Fibroblast of skin of back (primary cell): ENCODE results near the gene SKAP1. TPM values are rescaled to one million over a fixed set of nuclear protein-coding genes. Genes with fewer than 3 reads are reported as not detected.
"Not testable (repeated sequence)": the region's sequence is repeated elsewhere in the genome, so short reads cannot be mapped to it uniquely, and the experiment has no call there.

ENCODE experiments used
- DNase-seq: peaks from one replicate; pipeline ENCODE4 v3.0.0-alpha.2; 2013
- polyA plus RNA-seq, 2 experiments: library from polyadenylated mRNA; unstranded; fragments of 120-200 nt; gene quantifications; one replicate each; pipeline ENCODE4 v1.2.1, GENCODE V29; 2013; ENCODE audit not compliant: insufficient read length in 2 of 2

Gene SKAP1
- not detected for polyA plus RNA-seq (2013, experiment 1 of 2; ENCODE audit: insufficient read length)
- not detected for polyA plus RNA-seq (2013, experiment 2 of 2; ENCODE audit: insufficient read length)

DNA sequence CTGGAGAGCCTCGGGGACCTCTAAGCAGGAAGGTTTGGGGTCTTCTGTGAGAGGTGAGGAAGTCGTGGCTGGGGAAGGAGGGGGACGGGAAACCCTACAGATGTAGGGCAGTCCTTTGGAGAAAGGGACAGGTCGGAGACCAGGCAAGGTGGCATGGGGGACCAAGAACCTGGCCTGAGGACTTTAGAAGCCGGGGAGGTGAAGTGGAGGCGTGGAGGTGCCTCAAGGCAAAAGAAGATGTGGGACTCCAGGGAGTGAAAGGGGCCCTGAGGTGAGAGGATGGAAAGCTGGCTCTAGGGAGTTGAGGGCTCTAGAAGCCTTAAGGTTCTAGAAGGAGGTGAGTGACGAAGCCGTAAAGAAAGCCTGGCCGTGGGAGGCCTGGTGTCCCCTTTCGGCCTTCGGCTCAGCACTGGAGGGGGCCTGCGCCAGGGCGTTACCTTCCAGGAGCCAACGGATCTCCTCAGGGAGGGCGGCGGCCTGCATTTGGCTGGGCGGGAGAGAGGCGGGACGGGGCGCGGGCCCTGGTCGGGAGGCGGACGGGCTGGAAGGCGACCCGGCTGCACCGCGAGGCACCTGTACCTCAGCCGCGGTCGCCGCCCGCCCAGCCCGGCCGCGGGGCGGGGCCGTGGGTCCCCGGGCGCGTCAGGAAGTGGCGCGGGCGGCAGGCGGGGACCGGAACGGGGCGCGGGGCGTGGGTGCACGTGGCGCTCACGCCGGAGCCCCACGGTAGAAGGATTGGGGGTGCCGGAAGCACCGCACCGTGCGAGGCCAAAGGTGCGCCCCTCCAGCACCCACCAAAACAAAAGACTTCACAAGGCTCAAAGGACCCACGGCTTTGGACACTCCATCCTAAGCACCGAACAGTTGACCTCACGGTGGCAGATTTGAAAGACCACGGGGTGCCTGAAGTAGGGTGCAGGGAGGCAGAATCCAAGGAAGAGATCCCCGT is at the start of gene SKAP1:
Gene SKAP1 (minus strand): TSS at position 577 of the 949 bp plus-strand sequence.
- DNase-seq: no peak

DNA sequence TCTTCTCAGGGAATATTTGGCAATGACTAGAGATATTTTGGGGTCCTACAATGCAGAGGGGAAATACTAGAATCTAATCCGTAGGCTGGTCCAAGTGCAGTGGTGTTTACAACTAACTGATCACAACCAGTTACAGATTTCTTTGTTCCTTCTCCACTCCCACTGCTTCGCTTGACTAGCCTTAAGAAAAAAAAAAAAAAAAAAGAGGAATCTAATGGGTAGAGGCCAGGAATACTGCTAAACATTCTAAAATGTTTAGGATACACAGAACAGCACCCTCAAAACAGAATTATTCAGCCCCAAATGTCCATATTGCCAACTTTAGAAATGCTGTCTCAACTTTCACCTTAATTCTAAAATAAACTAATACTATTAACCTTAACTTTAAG is 49.0 kb upstream of the SKAP1 start:
- DNase-seq: no peak

DNA sequence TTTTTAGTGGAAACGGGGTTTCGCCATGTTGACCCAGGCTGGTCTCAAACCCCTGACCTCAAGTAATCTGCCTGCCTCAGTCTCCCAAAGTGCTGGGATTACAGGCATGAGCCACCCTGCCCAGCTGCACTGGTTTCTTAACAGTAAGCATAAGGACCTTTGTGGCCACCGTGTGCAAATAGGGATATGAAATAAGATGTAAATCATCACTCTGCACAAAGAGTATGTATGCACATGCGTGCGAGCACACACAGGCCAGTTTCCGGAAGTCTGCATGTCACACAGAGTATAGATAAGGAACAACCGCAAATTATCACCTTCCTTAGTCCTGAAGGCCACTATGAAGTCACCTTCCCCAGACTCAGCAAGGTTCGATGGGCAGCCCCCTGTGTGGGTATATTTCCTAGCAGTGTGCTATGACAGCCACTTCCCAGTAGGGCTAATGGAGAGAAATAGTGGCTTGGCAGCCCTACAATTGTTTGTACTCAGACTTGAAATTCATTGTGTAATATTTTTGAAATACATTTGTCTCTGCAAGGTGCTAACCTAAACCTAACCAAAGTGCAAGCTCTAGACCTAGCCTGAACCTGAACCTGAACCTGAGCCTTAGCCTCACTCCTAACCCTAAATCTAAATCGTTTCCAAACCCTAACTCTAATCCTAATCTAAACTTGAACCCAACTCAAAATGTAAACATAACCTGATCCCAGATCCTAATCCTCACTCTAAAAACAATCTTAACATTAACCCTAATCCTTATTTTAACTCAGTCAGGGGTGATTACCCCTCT is 48.4 kb upstream of the SKAP1 start:
- DNase-seq: no peak

DNA sequence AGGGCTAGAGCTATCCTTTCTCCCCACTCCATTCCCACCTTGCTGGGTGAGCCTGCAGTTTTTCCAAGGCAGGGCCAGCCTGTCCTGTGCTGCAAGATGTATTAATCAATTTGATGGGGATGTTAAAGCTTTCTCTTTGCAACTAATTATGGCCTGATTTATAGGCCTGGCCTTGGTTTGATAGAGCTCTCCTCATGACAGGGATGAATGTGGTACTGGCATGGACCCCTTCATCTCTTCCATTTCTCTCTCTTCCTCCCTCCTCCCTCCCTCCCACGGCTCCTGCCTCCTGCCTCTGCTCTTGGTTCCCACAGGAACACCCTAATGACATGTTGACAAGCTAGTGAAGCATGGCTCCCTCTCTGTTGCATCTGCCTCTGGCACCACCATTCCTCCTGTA is 47.2 kb upstream of the SKAP1 start:
- no peak for DNase-seq

DNA sequence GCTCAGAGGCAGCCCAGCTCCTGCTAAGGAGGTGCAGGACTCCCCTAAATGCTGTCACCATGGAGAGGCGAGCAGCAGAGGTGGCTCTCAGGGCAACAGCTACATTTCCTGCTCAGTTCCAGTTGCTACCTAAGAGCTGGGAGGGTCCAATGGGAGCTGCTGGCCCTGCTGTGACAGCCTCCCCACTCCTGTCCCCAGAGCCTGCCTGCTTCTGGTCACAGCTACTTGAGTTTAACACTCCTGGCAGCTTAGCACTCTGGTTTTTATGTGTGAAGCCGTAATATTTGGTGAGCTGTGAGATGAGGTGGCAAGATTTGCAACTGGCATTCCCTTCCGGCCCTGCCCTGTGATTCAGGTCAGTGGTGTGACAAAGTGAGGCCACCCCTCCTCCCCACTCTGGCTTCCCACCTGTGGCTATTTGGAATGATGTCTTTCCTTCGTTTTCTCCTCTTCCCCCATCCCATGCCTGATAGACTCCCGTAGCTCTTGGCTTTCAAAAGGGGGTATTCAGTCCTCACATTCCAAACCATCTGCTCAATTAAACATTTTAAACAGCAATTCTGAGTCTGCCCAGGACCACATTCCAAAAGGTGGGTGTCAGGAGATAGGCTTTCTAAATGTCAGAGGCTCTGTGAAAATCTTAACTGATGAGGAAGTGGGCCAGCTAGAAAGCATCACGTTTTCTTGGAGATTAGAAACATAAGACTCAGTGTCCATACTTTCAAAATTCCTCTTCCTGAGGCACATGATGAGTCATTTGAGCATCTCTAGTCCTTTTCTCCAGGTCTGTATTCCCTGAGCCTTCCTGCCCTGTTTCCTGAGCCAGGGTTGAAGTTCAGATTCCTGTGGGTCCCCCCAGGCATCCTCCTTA is 42.6 kb upstream of the SKAP1 start:
- DNase-seq: peak; percentile 72

DNA sequence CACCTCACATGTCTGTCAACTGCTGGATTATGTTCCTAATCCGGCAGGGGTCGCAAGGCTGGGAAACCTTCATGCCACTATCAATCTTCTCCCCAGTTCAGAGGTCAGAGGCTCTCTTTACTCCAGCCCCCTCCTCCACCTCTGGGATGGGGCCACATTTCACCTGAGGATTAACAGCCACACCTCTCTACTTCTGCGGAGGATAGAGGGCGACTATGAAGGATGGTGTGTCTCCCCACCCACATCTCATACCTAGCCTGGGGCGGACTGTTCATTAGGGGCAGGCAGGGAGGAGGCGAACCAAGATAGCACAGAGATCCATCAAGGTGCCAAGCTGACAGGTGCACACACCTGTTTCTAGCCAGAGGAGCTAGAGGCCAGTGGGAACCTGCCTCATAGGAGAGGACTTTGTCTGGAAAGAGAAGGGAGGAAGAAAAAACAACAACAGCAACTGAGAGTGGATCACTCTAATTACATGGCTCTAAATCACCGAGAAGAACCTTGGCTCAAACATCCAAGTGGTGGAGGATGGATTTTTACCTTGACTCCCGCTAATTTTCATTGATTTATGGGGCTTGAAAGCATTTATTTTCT is 41.9 kb upstream of the SKAP1 start:
- DNase-seq: no peak

DNA sequence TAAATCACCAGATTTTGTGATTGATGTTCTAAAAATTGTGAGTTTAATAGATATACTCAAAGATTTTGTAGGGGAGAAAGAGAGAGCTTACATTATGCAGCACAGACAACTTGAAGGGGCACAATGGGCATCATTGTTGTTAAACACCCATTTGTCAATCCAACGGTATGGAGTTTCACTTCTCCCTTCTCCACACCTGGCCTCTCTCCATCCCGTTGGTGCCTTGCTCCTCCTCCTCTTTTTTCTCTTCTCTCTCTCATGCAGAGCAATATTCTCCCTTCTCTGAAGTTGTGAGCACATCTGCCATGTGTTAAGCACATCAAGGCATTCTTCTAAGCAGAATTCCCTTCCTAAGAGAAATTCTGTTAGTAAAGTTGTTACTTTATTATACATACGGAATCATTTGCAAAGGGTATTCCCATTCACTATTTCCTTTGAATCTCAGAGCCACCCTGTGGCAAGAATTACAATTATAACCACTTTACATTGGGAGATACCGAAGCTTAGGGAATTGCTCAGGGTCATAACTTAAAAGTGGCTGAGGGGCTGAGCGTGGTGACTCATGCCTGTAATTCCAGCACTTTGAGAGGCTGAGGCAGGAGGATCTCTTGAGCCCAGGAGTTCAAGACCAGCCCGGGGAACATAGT is 40.5 kb upstream of the SKAP1 start:
- DNase-seq: peak; percentile 54

DNA sequence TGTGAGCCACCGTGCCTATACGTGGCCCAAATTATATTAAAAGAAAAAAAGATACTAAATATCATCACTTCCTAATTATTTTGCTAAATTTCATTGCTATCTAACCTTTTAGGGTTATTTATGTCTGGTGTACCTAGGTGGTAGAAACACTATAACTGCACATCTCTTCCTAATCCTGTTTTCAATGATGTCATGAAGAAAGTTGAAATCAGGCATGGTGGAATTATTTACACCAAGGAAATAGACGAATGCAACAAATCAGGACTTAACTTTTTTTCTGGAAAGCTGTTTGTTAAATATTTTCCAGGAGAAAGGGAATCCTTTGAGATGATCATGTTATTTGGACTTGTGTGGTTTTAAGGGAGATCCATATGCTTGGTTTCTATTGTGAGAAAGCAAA is 39.2 kb upstream of the SKAP1 start:
- DNase-seq: no peak

DNA sequence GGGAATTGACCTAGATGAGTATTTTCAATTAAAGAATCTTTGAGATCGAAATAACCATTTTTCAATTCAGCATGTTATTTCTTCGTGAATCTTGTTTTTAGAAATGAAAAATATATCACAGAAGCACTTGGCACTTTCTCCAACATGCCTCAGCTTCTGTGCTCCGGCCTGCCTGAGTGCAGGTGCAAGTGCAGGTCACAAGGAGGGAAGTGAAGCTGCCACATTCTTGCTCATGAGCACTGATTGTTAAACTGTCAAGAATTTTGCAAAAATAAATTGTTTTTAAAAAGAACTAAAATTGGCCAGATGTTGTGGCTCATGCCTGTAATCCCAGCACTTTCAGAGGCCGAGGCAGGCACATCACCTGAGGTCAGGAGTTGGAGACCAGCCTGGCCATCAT is 38.3 kb upstream of the SKAP1 start:
- no peak for DNase-seq

DNA sequence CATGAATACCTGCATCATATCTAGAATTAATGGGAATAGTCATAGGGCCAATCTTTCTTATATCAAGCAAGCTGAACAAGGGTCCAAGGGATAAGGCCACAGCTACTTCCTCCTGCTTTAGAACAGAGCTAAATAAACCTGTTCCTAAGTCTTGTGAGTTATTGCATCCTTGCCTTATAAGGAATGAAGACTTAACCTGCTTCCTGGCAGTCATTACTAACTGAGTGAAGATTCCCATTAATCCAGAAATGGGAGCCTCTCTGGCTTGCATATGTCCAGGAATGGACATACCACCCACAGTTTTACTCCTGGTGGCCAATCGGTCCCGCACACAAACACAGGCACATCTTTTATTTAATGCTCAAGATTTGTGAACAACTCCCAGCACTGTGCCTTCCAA is 35.9 kb upstream of the SKAP1 start:
- DNase-seq: no peak

DNA sequence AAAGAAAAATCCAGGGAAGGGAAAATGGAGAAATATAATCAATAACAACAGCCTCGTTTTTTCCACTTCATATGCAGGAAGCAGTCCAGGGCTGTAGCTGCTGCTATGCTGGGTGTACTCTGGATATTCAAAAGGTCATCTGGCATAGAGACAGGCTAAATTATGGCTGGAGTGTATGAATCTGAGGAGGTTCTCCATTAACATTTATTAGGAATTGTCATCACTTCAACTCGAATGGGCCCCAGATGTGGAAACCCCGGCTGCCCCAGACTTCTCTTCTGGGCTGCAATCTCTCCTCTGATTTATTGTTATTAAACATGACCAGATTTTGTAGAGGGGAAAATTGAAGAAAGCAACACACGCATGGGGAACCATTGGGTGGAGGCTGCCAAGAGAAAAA is 33.5 kb upstream of the SKAP1 start:
- DNase-seq: no peak

DNA sequence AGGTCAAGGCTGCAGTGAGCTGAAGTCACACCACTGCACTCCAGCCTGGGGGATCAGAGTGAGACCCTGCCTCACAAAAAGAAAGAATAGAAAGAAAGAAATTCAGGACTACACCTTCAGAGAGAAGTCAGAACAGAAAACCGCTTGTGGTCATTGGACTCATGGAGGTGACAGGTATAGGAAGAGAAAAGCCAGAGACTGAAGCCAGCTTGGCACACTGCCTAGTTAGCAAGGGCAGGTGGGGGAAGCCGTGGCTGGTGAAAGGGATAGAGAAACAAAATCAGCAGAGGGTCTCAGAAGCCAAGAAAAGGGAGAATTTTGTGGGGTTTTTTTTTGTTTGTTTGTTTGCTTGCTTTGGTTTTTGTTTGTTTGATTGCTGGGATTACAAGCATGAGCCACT is 32.9 kb upstream of the SKAP1 start:
- DNase-seq: no peak

DNA sequence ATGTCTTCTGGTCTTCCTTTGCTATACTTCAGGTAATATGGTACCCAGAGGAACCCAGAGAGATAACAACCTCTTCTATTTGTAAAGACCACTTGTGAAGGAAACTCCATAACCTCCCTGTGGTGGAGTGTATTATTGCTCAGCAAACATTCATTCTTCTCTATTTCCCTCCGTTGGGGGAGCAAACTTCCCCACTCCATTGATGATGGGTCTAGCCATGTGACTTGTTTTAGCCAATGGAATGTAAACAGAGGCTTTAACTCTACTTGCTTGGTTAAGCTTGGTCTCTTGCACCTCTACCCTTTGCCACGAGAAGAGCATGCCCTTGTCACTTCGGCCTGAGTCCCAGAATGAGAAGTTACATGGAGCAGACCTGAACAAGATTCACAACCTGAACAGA is 30.0 kb upstream of the SKAP1 start:
- no peak for DNase-seq

DNA sequence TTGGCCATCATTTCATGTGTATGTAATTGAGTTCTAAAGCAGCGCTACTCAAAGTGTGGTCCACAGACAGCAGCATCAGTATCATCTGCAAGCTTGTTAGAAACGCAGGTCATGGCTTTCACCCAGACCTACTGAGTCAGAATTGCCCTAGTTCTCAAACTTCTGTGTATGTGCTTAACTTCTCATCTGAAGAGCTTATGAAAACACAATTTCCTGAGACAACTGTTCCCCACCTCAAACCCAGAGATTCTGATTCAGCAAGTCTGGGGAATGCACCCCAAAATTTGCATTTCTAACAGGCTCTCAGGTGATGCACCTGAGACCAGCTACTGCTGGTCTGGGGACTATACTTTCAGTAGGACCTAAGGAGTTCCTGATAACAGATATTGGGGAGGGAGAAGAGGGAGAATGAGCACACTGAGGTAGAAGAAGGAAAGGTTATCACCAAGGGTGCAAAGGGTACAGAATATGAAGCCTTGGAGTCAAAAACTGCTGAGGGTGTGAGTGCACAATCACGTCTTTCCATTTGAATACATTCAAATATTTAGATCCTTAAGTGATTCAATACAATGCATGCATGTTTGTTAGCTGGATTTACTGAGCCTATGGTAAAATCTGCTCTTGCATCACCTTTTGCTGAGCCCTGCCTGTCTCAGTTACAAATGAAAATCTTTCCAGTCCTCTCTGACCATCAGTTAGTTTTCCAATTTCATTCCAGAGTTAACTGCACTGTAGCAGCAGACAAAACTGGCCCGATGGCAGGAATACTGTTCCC is 29.2 kb upstream of the SKAP1 start:
- DNase-seq: no peak

DNA sequence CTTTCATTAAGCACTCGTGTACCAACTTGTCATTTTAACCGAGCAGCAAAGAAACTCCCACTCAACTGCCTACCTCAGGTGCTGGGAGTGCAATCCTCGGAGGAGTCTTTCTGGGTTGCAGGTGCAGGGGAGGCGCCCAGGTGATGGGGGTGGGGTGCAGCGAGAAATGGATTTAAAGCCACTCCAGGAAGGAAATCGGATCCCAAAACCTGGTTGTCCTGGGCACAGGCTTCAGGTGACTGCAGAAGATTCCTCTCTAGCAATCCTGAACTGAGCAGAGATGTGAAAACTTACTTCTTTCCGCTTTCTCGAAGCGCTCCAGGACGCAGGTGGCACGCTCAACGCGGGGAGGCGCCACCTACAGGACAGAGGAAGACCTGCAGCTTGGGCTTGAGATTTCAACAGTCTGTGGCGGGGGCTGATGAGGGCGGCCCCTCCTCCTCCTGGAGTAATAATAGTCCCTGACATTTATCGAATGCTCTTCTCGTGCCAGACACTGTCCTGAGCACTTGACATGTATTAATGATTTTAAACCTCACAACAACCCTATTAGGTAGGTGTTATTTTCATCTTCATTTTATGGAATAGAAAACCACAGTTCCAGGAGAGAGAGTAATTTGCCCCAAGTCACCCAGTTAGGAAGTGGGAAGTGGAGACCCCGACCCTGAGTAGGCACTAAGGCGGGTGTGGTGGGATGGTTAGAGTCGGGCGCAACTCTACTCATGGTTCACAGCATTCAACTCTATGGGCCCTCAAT is 27.2 kb upstream of the SKAP1 start:
- peak; percentile 44 for DNase-seq

DNA sequence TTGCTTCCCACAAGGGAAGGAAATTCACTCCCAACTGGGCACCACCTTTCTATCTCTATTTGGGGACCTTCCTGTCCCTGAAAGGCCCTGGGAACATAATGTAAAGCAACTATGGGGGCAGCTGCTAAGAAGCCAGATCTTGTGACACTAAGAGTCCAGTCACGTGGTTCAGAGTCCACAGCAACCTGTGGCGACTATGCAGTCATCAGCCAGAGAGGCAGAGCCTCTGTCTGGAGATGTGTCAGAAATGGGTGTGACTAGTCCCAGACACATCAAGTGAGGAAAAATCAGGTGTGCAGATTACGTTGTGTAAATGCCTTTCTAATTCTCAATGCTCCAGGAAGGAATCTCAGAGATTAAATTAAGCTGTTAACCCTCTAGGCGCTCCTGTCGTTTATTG is 26.6 kb upstream of the SKAP1 start:
- no peak for DNase-seq

DNA sequence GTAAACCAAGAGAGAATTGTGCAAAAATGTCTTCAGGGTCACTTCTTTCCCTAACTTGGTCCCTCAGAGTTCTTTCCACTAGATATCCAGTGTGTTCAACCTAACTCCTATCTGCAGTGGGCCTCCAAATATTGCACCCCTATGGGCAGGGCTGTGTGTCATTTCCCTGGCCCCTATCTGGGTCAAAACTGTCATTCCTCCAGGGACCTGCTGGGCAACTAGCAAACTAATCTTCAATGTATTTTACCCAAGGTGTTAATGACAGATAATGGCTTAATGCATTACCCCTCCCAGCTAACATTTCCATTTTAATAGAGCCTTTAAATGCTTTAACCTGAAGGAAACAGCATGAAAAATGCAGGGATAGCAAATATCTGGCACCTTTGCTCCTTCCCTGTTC is 25.8 kb upstream of the SKAP1 start:
- DNase-seq: no peak

DNA sequence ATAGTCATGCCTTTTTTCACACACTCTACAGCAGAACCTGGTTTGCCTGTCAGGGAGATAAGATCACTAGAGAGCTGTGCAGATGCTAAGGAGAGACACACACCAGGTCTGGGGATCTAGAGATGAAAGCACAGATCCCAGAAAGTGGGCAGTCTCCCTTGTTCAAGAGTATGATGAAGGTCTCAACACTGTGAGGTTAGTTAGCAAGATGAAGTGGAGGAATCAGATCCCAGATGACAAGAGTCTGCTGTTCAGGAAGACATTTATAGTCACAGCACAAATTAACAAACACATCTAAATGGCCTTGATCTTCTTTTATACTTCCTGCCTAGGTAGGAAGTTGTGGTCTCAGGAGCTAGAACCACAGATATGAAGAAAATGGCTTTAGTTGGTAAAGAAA is 23.4 kb upstream of the SKAP1 start:
- DNase-seq: no peak

DNA sequence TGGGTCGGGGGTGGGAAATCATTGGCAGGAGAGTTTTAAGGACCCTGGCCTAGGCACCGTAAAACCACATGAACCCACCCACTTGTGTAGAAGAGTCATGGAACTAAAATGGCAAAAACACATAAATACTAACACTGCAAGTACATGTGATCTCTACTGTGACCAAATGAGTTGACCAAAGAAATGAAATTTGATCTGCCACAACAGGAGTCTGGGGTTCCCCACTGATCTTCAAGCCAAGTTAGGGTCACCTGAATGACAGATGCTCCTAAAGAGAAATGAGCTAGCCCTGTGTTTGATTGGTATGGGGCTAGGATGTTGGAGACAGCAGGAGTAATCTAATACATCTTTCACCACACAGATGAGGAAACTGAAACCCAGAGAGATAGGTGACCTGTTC is 21.5 kb upstream of the SKAP1 start:
- DNase-seq: no peak

DNA sequence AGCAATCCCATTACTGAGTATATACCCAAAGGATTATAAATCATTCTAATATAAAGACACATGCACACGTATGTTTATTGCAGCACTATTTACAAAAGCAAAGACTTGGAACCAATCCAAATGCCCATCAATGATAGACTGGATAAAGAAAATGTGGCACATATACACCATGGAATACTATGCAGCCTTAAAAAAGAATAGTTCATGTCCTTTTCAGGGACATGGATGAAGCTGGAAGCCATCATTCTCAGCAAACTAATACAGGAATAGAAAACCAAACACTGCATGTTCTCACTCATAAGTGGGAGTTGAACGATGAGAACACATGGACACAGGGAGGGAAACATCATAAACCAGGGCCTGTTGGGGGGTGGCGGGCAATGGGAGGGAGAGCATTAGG is 19.3 kb upstream of the SKAP1 start:
- not testable (repeated sequence) for DNase-seq
